Measurements from ENCODE around the gene KRT86.
"Not testable (repeated sequence)": the region's sequence is repeated elsewhere in the genome, so short reads cannot be mapped to it uniquely, and the experiment has no call there.

KRT86 gene

GRCh38 chr12:52238916-52239646 is 35.4 kb upstream of the KRT86 start:
- DNase-seq = no peak

DNA sequence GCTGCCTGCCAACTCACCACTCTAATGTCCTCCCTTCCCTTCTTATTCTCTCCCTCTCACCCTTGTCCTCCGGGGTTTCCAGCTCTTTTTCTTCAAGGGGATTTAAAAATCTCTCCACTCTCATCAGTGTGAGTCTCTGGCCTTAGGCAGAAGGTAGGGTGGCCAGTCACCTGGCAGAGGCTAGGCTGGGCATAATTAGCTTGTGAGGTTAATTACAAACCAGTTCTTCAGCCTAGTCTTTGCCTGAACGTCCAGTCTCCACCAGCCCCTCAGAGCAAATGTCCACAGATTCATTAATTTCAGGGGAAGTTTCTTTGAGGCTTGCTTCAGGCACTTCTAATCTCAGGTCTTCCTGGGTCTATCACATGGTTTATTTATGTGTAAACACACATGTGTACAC is 34.7 kb upstream of the KRT86 start:
- DNase-seq = no peak

GRCh38 chr12:52240247-52240646 is 34.2 kb upstream of the KRT86 start:
- DNase-seq = not testable (repeated sequence)

GRCh38 chr12:52241205-52241842 is 33.1 kb upstream of the KRT86 start:
- no peak for DNase-seq

DNA sequence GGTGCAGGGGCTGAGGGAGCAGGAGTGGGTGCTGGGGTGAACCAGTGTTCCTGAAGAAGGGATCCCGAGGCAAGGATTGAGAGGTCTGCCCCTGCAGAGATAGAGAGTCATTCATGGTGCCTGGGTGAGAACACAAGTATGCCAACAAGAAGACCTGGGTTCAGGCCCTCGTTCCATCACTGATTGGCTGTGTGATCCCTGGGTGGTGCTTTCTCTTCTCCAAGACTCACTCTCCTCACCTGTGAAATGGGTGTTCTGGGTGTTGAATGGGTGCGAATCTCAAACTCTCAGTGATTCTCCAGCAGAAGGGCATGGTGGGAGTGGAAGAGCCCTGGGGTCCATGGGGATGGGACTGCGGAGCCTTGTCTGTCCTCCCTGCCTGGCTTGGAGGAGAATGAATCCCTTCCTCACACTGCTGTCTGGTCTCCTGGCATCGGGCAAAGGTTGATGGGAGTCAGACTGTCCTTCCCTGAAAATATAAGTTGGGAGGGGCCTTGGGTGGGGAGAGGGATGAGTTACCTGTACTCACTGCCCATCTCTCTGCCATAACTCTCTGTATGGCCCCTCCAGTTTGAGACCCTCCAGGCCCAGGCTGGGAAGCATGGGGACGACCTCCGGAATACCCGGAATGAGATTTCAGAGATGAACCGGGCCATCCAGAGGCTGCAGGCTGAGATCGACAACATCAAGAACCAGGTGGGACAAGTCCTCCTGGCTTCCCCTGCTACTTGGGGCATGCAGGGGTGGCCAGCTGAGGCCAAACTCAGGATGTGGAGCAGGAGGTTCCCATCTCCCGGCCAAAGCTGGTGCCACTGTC is 31.8 kb upstream of the KRT86 start:
- no peak for DNase-seq

- DNase-seq = no peak
Observed at GRCh38 chr12:52243259-52243855, 31.1 kb upstream of the KRT86 start.

DNA sequence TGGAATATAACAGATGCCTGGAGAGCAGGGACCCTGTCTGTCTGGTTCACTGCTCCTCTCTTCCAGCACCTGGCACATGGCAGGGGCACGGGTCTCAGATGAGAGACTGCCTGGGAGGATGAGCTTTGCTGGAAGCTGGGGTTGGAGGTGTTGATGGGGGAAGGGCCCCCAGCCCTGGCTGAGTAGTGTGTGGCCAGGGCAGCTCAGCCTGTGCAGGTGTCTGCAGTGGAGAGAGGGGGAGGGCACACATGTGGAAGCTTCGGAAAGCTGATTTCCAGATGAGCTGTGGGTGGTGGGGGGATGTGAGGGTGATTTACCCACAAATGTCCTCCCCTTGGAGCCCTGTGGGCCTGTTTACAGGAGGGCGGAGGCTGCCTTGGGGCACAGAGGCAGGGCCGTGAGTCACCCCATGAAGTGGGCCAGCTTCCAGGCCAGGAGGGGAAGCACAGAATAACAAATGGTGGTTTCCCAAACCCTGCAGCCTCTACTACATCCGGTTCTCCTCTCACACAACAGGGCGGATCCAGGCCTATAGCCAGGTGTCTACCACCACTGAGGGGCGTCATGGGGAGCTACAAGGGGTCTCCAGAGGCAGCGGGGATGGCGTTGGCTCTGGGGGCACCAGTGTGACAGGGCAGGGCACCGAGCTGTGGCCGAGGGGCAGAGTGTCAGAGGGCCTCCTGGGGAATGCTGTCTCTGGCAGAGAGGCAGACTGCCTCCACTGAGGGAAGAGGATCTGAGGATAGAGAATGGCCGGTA is 30.4 kb upstream of the KRT86 start:
- no peak for DNase-seq

- DNase-seq = no peak
Observed at GRCh38 chr12:52244615-52244994, 29.8 kb upstream of the KRT86 start.

DNA sequence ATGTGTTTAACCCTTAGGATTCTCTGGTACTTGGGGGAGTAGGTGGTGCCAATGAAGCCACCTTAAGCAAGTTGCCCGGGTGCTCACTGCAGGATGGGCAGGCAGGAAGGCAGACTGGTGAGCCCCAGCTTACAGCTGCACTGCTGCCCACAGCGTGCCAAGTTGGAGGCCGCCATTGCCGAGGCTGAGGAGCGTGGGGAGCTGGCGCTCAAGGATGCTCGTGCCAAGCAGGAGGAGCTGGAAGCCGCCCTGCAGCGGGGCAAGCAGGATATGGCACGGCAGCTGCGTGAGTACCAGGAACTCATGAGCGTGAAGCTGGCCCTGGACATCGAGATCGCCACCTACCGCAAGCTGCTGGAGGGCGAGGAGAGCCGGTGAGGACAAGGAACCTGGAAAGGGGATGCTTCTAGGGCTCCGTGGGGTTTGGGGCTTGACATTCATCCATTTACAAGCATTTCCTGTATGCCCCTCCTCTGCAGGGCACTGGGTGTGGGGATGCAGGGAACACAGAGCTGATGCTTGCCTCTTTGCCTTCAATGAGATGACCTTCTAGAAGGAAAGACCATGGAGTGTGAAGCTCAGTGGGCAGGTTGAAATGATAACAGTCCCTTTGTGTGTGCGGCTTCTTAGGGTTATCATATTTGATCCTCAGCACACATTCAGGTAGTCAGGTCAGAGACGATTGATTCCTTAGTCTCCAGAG is 29.0 kb upstream of the KRT86 start:
- DNase-seq = no peak

DNA sequence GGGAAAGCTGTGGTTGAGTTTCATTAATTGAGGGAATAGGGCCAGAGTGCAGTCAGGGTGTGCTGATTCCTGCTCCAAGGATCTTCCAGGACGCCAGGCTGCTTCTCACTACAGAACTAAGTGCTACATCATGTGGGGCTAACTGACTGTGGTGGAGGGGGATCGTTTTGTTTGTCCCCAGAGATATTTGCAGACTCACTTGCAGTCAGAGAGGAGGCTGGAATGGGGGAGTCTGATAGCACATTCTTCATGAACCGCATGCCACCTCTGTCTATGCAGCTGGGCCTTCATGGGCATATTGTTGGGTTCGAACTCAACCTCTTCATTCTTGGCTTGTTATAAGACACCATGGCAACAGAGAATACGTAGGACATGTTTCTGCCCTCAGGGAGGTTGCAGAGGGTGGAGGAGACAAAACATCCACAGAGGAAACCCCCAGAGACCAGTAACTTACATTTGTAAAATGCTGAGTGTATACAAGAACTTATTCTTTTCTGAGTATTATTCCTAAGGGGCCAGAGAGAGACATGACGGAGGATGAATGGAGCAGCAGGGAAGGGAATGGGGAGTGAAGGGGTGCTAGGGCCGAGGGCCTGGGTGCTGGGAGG is 28.4 kb upstream of the KRT86 start:
- DNase-seq = no peak

DNA sequence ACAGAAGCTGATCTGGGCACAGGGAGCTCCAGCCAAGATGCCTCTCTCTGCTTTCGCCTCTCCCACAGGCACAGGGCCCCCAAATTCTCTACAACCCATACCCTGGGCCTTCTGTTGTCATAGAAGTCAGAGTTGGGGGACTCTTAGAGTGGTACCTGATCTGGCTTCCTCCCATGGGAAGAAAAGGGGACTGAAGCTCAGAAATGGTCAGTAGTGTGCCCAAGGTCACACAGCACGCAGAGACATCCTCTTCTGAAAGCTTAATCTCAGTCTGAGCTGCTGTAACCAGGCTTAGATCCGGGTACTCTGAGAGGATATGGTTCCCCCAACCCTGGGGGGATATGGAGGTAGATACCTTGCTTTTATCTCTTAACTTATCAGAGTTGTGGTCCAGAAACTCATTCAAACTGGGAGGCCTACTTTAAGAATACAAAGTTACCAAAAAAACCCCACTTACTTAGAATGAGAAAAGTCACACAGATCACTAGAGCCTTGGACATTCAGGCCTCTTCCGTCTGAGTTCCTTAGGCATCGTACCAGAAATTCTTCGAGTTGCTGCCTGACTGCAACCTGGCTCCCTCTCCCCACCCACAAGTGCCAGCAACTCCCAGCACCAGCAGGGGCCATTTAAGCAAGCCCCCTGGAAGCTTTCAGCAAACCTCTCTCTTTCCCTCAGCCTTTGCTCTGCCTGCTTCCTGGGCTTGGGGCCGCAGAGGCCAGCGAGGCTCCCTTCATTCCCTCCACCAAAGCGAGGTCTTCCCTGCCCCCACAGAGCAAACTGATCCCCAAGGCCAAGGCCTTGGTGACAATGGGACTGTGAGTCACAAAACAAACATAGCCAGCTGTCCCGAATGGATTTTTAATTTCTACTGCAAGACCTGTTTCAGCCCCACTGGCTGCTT is 27.5 kb upstream of the KRT86 start:
- DNase-seq = no peak

DNA sequence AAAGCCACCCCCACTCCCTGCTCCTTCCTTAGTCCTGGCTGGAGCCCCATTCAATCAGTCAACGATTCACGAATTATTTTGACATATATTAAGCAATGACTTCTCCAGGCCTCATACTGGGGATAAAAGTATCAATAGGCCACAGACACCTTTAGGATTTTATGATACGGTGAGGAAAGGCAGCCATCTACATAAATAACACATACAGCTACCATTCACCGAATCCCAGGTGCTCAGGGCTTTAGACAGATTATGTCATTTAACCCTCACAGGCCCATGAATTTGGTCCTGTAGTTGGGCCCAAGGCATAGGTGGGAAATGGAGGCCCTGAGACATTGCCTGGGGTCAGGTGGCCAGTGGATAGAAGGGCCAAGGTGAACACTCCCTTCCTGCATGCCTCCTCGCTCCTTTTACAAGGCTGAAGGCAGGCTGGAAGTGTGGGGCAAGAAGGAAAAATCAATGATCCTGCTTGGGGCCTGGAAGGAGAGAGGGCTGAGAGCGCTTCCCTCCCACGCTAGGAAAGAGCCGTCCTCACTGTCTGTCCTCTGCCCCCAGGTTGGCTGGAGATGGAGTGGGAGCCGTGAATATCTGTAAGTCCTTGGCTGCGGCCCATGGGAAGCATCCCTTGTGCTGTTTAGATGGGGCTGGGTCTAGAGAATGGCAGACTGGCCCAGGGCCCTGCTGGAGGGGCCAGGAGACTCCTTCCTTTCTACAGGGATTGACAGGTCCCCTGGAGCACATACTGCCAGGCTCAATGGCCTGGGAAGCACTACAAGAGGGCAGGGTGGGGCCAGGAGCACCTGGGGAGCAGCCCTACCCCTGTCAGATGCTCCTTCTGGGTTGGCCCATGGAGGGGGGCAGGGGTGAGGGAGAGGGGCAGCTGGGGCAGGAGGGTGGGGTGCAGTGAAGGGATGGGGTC is 26.6 kb upstream of the KRT86 start:
- no peak for DNase-seq

DNA sequence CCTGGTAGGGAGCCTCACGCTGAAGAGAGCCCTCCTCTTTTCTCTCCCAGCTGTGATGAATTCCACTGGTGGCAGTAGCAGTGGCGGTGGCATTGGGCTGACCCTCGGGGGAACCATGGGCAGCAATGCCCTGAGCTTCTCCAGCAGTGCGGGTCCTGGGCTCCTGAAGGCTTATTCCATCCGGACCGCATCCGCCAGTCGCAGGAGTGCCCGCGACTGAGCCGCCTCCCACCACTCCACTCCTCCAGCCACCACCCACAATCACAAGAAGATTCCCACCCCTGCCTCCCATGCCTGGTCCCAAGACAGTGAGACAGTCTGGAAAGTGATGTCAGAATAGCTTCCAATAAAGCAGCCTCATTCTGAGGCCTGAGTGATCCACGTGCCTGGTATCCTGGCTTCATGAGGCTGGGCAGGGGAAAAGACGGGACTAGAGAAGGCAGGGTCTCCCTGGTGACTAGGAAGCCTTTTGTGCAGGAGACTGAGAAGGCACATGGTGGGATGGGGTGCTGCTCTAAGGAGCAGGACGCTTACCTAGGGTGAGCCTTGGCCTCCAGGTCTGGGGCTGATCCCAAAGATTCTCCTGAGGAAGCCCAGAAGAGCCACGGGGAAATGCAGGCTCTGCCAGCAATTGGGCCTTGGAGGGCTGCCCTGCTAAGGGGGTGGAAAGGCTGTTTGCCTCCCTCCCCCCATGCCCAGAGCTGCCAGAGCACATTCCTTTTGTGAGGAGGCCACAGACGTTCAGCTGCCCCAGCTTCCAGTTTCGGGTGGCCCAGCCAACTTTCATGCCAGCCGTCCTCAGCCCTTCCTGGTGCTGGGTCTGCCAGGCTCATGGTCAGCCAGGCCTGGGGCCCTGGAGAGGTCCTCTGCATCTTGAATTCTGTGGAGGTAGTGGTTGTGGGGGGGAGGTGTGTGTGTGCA is 25.6 kb upstream of the KRT86 start:
- no peak for DNase-seq

GRCh38 chr12:52249511-52250047 is 24.9 kb upstream of the KRT86 start:
- DNase-seq = no peak

DNA sequence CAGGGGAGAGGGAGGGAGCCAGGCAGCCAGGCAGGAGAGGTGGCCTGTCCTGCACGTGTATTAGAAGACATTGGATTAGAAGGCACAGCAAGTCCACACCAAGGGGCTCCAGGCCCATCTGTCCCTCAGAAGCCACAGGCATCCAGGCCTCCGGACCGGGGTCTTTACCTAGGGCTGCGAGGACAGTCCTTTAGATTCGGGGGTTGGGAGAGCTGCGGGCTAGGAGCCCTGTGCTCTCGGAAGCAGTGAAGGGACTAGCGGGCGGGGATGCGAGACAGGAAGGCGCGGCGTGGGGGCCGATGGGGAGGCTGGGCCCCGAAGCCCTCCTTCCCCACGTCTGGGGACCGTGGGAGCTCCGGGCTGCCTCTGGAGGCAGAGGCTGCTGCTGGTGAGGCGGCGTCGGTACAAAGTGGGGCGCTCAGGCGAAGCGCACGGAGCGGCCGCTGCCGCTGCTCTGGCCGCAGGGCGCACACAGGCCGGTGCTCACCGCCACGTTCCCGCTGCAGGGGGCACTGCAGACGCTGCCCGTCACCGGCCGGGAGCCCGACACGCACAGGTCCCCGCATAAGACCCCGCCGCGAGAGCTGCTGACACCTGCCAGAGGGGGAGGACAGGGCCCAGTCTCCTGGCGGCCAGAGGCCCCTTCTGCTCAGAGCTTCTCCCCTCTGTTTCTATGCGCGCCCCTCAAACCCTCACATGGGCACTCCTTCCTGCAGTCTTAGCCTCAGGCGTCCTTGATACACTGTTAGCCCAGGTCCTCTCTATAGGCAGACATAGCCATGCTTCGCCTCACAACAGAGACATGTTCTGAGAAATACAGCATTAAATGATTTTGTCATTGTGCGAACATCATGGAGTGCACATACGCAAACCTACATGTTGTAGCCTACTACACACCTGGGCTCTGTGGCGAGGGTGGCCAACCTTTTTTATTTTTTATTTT is 24.1 kb upstream of the KRT86 start:
- no peak for DNase-seq

DNA sequence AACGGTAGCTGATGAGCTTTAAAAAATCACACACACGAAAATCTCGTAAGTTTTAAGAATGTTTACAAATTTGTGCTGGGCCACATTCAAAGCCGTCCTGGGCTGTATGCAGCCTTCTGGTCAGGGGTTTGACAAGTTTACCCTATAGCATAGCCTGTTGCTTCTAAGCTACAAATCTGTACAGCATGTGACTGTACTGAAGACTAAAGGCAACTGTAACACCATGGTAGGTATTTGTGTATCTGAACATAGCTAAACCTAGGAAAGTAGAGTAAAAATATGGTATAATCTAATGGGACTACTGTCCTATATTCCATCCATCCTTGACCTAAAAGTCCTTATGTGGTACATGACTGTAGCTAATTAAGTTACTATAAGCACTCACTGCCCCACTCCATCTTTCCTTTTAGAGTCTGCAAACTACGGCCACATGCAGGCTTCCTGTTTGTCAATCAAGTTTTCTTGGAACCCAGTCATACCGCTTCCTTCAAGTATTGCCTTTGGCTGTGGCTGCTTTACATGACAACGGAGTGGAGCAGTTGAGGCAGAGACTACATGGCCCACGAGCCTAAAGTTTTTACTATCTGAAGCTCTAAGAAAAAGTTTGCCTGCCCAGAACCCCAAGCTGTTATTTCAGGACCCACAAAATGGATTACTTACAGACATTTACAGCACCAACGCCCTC is 22.9 kb upstream of the KRT86 start:
- no peak for DNase-seq

Data from activated CD4-positive, CD25-positive, alpha-beta regulatory T cell (primary cell).